Suppressor macrophage (primary cell): Measurements from ENCODE around the gene HHATL.

ENCODE experiments used
- DNase-seq, 4 experiments: peaks; one replicate each; pipeline ENCODE4 v3.0.0-alpha.2; 2020 to 2022

Gene HHATL

DNA sequence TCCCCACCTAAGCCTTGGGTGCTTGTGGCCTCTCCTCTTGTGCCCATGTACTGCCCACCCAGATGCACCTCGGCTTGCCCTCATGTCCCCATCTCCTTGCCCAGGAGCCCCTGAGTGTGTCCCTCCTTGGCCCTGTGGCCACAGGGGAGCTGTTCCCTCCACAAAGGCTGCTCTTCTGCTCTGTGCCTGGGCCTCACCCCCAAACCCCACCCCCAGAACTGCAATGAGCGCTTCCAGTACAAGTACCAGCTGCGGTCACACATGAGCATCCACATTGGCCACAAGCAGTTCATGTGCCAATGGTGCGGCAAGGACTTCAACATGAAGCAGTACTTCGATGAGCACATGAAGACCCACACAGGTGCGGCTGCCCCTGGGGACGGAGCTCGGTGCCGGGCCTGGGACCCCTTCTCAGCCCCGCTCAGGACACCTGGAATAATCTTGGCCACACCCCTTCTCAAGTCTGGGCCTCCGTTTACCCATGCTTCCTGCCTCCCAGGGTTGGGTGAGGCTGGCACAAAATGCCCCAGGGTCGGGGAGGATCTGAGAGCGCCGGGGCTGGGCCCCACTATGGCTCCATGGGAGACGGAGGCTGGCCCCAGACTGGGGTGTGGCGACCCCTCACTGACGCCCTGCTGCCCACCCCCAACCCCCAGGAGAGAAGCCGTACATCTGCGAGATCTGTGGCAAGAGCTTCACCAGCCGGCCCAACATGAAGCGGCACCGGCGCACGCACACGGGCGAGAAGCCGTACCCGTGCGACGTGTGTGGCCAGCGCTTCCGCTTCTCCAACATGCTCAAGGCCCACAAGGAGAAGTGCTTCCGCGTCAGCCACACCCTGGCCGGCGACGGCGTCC, 38.8 kb downstream of the HHATL start:
- DNase-seq, result peak in 2 of 4 experiments; percentile 31 to 44

DNA sequence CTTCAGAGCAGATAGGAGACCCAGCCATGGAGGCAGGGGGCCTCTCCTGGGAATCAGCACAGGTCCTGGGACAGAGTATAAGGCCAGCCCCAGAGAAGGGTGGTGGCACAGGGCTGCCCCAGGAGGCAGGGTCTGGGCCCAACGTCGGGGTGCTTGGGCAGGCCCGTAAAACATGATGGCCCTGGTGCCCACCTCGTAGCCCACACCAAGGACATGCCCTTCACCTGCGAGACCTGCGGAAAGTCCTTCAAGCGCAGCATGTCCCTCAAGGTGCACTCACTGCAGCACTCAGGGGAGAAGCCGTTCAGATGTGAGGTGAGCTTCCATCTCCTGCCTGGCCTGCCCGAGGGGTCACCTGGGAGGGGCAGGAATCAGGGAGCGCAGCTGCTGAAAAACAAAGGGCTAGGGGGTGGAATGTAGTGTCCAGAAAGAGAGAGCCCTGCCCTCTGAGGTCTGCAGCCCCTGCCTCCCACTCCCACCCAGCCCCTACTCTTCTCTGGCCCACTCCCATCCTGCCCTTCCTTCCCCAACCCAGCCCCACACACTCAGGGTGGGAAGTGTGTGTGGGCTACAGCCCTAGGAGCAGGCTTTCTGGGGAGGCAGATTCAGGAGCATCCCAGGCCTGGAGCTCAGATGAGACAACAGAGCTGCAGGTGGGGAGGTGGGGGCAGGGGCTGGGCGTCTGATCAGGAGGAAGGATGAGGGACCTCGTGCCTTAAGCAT, 39.6 kb downstream of the HHATL start:
- DNase-seq, result no peak

DNA sequence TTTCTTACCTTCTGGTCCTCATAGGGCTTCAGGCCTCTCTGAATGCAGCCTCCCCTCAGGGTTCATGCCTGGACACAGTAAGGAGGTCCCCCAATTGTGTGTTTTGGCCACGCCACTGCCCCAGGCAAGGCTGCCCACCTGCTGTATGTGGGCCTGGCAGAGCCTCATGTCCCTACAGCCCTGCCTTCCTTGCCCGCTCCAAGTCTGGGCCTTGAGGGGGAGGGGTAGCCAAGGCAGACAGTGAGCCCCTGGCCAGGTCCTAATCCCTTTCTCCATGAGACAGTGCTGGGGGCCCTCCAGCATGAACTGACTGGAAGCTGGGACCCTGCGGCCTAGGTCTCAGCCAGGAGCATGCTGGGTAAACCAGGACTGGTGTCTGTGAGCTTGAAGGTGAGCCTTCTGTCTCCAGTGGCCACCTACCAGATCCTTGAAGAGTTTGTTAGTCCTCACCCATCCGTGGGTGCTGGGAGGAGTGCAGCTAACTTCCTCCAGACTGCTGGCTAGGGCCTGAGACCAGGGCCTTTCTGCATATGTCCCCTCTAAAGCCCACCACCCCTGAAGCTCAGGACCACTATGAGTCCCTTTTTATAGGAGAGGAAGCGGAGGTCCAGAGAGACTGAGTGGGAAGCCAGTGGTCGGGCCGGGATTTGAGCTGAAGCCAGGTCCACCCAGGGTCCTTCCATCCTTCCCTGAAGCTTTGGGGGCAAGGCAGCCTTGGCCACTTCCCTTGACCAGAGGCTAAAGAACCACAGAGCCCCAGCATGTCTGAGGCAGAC, 40.4 kb downstream of the HHATL start:
- no peak for DNase-seq

DNA sequence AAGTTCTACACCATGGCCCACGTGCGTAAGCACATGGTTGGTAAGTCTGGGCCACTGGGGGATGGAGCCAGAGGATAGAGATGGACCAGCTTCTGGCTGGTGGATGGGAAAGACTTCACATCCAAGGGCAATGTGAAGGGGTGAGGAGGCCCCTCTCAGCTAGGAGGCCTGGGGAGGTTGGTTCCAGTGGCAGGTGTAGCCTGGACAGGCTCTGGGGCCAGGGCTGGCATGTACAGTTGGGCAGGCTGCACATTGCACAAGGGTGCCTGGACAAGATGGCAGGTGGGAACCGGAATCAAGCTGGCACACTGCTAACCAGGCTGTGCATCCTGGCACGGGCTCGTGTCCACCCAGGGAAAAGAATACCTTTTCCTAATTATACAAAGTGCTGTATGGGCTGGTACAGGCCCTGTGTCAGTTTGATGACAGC, 41.0 kb downstream of the HHATL start:
- DNase-seq, result no peak

DNA sequence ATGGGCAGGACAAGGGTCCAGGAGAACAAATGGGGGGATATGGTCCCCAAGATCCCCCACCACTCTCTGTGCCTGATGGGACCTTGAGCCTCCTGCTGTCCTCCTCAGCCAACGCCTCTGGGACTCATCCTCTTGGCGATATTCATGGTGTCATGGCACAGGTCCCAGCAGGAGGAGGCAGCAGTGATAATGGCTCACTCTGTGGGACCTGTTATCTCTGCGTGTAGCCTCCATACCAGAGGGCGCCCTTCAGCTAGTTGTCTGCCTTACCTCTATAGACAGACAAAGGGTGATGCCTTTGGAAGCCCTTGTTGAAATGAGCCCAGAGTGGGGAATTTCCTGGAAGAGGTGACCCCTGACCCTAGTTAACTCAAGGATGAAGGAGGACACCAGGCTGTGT, 41.7 kb downstream of the HHATL start:
- DNase-seq, result peak in 2 of 4 experiments; percentile 22 to 34

DNA sequence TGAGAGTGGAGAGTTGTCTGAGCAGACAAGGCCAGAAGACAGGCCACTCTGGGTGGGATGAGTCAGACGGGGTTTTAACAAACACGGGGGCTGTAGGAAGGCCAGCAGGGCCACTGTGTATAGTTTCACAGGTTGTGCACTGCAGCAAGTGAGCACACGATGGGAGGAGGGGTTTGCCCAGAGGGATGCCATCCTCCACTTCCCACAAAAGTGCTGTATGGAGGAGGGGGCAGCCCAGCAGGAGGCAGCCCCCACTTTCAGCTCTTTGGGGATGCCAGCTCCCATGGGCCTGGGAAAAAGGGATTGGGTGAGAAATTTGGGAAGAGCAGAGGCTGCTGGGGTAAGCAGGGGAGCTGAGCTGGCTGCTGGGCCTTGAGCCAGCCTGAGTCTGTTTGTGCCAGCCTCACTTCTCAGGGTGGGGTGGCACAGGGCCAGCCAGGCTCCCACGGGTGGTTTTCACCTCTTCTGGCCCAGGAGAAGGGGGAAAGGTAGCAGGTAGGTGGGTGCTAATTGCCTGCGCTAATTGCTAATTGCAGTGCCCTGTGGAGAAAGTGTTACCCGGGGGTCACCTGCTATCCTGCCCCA, 42.4 kb downstream of the HHATL start:
- no peak for DNase-seq

DNA sequence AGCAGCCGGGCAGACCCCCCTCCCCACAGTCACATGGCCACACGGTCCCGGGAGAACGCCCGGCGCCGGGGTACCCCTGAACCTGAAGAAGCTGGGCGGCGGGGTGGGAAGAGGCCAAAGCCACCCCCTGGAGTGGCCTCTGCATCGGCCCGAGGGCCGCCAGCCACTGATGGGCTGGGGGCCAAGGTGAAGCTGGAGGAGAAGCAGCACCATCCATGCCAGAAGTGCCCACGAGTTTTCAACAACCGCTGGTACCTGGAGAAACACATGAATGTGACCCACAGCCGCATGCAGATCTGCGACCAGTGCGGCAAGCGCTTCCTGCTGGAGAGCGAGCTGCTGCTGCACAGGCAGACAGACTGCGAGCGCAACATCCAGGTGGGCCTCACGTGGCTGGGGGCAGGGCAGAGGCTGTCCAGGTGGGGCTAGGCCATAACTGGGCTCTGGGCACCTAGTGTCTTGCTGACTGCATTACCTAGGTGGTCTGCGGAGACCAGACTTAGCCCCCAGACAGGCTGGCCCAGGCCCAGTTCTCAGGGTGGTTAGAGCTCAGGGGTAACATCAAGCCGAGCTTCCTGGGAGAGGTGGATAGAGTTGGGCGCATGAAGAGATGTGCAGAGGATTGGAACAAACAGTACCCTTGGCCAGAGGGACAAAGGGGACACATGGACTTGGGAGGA, 43.0 kb downstream of the HHATL start:
- no peak for DNase-seq

DNA sequence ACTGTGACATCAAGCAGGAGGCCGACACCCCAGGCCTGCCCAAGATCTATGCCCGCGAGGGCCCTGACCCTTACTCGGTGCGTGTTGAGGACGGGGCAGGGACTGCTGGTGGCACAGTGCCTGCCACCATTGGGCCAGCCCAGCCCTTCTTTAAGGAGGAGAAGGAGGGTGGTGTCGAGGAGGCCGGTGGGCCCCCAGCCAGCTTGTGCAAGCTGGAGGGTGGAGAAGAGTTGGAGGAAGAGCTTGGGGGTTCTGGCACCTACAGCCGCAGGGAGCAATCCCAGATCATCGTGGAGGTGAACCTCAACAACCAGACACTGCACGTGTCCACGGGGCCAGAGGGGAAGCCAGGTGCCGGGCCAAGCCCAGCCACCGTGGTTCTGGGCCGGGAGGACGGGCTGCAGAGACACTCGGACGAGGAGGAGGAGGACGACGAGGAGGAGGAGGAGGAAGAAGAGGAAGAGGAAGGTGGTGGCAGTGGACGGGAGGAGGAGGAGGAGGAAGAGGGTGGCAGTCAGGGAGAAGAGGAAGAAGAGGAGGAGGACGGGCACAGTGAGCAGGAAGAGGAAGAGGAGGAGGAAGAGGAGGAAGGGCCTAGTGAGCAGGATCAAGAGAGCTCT, 43.7 kb downstream of the HHATL start:
- no peak for DNase-seq

DNA sequence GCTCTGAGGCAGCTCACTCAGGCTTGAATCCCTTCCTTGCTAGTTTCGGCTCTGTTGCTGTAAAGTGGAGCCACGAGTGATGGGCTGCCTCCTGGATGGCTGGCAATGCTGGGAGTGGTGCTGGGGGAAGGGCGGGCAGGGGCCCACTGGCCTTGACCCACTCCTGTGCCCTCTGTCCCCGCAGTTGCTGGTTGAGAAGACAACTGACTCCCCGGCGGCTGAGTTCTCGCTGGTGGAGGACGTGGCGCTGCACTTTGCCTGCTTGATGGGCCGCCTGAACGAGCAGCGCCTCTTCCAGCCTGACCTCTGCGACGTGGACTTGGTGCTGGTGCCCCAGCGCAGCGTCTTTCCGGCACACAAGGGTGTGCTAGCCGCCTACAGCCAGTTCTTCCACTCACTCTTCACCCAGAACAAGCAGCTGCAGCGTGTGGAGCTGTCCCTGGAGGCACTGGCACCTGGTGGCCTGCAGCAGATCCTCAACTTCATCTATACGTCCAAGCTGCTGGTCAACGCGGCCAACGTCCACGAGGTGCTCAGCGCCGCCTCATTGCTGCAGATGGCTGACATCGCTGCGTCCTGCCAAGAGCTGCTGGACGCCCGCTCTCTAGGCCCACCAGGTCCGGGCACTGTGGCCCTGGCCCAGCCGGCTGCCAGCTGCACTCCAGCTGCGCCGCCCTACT, 44.4 kb downstream of the HHATL start:
- no peak for DNase-seq

DNA sequence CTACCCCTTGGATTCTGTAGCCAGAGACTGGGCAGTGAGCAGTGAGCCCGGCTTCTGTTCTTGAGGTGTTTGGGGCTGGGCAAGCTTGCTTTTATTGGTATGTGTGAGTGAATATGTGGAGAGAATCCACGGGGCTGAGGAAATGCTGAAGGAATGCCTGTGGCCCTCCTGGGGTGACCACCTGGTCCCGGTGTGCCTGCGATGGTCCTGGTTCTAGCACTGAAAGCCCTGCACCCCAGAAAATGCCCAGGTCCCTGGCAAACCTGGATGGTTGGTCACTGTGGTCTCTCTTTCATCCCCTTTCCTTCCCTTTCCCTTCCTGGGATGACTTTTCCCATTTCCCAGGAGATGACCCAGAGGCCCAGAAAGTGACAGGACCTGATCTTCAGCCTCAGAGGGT, 44.9 kb downstream of the HHATL start:
- no peak for DNase-seq

DNA sequence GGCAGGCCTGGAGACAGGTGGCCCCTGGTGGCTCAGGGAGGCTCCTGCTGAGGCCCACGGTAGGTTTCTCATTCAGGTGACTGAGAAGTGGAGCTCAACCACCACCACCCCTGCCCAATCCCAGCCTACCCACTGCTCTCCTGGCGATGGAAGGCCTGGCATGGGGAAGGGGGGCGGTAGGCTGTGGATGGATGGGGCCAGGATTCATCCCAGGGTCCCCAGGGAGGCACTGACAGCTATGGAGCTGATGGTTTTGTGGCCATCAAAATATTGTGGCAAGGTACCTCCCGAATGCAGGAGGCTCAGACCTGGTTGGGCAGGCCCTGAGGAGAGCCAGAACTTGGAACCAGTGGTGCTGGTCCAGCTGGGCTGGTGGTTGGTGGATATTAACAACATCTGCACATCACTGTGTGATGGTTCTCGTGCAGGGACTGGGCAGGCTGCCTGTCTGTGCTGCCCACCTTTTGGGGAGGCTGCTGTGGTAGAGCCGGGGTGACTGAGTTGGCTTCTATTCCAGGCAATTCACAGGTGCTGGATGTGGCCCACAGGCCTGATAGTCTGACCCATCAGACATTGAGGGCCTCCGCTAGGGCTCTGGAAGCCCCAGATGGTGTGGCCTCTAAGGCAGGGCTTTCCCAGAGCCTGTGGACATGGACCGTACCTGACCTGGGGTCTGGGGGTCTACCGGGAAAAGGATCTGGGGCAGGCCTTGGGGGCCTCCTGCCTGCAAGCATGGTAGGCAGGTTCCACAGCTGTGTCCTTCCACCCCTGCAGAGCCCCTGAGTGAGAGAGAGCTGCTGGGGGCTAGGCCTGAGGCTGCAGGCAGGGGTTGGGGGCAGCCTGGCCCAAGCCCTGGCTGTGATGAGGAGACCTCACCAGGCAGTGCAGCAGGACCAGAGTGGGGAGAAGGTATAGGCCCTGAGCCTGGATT, 45.7 kb downstream of the HHATL start:
- no peak for DNase-seq

DNA sequence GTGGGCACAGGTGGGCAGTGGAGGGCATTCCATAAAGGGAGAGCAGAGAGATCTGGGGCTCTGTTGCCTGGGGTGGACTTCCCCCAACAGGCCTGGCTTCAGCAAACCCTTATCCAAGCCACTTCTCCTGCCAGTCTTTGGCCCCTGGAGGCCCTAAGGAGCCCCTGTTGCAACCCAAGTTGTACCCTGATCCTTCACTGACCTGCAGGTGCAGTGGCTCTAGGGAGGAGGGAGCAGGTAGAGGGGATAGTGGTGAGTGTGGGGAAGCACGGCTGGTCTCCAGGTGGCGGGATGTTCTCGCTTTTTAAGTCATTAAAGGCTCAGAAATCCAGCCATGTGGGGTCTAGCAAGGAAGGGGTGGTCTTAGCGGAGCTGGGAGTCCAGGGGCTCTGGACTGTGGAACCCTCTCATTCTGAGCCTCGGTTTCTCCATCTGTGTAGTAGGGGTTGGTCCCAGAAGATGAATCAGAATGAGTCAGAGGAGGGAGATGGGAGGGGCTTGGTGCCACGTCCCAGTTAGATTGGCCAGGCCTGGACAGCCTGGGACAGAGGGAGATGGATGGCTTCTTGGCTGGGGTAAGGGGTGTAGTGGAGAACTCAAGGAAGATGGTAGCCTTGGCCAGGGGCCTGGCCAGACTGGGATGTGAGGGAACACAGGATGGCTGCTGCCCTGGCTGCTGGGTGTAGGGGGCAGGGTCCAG, 46.5 kb downstream of the HHATL start:
- DNase-seq, result no peak

DNA sequence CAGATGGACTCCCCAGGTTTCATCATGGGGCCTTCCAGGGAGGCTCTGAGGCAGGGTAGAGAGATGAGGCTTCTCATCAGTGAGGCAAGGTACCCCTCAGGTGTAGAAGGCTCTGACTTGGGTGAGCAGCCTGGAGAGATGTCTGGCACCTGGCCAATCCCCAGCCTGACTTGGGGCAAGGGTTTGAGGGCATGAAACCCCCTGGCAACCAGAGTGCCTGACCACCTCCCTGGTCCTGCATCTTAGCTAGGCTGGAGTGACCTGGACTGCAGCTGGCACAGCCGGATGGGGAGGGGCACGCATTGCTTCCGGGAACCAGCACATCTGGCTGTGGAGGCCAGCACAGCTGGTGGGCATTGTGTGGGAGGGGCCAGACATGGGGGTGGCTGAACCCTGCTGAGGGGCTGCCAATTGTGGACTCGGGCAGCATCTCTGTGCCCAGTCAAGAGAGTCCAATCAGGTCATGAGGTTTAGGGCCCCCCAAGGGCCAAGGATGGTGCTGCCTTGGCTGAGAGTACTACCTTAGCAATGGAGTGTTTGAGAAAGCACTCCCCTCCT, 47.2 kb downstream of the HHATL start:
- no peak for DNase-seq

DNA sequence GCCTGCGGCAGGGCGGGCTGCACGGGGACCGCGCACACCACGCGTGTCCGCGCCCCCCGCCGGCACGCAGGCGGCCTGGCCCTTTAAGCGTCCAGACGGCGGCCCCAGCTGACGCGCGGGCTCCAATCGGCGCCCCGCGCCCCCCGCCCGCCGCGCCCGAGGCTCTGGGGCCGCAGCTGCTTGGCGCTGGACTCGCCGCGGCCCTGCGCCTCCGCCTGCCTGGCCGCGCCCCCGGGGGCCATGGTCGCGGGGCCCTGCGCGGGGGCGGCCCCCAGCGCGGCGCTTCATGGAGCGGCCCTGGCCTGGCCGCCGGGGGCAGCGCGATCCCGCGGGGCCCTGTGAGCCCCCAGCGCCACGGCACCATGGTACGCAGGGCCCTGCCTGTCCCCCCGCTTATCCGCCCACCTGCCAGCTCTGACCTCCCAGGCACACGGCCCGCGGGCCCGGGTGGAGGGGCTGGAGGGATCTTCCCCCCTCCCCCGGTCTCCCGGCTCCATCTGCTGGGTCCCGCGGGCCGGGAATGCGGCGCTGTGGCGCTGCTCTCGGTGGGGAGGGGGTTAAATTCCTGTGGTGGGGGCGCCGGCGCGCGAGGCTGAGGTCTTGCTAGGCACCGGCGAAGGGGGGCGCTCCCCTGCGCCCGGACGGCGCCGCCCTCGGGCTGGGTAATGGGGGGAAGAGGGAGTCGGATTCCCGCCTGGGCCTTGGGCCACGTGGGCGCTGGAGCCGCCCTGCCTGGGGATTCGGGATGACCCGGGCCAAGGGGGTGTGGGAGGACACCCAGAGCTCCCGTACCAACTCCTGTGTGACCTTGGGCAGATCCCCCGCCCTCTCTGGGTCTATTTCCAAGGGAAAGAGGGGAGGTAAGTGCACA, 48.0 kb downstream of the HHATL start:
- peak; percentile 40 to 82 (median 66) for DNase-seq

DNA sequence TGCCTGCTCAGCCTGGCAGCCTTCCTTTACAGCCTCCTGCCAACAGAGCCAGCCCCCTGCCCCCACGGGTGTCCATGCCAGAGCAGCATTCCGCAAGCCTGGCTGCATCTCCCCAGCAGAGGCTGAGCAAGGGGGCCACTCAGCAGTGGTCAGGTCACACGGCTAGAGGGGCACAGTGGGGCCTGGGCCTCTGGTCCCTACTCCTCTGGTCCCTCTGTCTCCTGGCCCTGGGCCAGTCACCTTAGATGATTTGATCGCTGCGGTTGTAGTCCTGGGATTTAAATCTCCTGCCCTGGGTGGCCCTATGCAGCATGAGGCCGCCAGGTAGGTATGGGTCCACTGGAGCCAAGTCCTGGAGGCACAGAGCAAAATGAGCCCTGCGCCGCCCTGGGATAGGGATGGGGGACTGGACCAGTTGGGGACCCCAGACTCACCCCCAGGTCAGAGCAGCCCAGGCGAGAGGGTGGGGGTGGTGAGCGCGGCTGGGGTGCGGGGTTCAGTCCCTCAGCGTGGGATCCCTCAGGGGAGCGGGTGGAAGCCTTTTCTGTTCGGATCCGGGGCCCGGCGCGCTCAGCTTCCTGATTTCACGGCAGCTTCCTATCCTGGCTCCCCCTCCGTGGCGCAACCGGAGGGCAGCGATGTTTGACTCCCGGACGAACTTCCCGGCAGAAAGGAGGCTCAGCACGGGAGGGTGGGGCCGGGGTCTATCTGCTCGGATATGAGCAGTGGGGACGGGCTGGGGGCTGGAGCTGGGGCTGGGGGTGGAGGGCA, 48.9 kb downstream of the HHATL start, which contains the start of gene ZBTB47:
Gene ZBTB47 (plus strand): TSS at position 138 of the 771 bp plus-strand sequence. CDS start 4,659 bp downstream, outside the sequence.
- peak; percentile 77 to 92 (median 84) for DNase-seq

DNA sequence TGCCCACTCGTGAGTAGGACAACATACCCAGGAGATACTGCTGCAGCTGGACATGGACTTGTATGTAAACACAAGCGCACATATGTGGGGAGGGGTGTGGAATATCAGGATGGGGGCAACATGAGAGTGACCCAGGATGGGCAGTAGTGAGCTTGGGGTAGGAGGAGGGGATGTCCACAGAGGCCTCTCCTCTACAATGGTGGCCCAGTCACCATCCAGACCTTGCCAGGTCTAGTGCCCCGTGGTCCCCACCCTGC, 49.4 kb downstream of the HHATL start:
- no peak for DNase-seq

DNA sequence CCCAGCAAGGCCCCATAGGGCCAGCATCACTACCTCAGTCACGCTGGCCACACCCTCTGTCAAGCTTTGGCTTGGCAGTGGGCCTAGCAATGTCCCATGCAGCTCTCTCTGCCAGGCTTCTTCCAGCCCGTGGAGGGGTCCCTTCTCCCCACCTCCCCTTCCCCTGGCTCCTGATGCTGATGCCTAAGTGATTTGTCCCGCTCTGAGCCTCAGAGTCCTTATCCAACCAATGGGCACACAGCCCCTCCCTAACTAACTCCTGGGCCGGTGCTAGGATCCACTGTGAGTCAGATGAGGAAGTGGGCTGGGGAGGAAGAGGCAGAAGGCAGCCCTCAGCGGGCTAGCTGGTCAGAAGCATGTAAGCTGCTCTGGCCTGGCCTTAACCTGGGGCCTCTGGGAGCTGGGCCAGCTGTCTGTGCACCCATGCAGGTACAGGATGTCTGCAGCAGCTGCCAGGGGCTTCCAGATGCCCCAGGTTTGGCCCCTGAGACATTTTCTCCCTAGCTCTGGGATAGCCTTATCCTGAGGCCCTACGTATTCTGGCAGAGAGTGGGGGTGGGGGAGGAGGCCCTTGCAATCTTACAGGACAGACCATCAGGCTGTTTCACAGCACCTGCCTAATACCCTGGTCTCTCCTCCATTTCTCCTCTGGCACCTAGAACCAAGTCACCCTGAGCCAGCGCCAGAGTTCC, 49.8 kb downstream of the HHATL start:
- DNase-seq, result peak; percentile 78 to 87 (median 86)
